ENCODE data around the gene MATN3. TPM values are rescaled to one million over a fixed set of nuclear protein-coding genes. Genes with fewer than 3 reads are reported as not detected.

Gene MATN3
- total RNA-seq, 1 donor from 2014 or later = 8.9 TPM

DNA sequence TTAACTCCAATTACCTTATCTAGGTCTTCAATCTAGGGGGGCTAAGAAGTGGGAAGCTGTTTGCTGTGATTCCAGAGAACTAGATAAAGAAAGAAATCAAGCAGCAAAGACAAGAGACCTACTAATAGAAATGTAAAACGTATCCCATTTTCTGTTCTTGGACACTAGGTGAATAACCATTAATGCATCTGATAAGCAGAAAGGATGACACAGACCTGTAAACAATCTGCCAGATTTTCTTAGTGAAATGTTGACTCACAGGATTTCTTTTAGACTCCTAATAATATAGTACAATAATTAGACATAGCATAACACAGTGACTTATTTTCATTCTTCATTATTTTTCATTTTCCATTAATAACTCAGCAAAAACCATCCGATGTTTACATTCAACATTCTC, 23.9 kb downstream of the MATN3 start:
- Mint-ChIP-seq H3K27ac (ENCODE audit: unreplicated experiment) (no peak overlapping the region), H3K4me3 (ENCODE audit: unreplicated experiment) (peak overlapping the region; percentile 96), H3K4me1 (ENCODE audit: unreplicated experiment) (peaks cover 11% of the 10 kb centered on the region), H3K27me3 (ENCODE audit: unreplicated experiment) (no peaks in the 10 kb centered on the region), H3K9me3 (ENCODE audit: unreplicated experiment) (no peaks in the 10 kb centered on the region), H3K36me3 (ENCODE audit: low read depth, unreplicated experiment) (no peaks in the 10 kb centered on the region)
- DNase-seq (ENCODE audit: low spot score) = no peak
- TF ChIP-seq, protein P1, sequence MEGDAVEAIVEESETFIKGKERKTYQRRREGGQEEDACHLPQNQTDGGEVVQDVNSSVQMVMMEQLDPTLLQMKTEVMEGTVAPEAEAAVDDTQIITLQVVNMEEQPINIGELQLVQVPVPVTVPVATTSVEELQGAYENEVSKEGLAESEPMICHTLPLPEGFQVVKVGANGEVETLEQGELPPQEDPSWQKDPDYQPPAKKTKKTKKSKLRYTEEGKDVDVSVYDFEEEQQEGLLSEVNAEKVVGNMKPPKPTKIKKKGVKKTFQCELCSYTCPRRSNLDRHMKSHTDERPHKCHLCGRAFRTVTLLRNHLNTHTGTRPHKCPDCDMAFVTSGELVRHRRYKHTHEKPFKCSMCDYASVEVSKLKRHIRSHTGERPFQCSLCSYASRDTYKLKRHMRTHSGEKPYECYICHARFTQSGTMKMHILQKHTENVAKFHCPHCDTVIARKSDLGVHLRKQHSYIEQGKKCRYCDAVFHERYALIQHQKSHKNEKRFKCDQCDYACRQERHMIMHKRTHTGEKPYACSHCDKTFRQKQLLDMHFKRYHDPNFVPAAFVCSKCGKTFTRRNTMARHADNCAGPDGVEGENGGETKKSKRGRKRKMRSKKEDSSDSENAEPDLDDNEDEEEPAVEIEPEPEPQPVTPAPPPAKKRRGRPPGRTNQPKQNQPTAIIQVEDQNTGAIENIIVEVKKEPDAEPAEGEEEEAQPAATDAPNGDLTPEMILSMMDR (IDR thresholded peaks at IDR 0.05; ENCODE audit: unreplicated experiment) = no peak

DNA sequence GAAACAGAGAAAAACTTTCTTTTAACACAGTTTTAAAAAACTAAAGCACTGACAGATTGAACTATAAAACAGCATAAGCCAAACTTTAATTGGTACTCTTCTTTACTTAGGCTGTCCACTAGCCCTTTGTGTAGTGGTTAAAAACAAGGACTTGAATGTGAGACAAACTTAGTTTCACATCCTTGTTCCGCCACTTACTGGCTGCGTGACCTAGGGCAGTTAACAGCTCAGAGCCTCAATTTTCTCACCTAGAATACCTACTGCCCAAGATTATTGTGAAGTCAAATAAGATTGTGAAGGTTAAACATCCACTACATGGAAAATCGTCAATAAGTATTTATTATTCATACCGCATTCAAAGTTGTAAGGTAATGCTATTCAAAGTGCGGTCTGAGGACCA, 24.5 kb downstream of the MATN3 start:
- TF ChIP-seq, protein P1 (IDR thresholded peaks at IDR 0.05; ENCODE audit: unreplicated experiment) = no peak
- no peak overlapping the region for H3K4me3 Mint-ChIP-seq (ENCODE audit: unreplicated experiment)
- no peaks in the 10 kb centered on the region for H3K27me3 Mint-ChIP-seq (ENCODE audit: unreplicated experiment)
- peaks cover 11% of the 10 kb centered on the region for H3K4me1 Mint-ChIP-seq (ENCODE audit: unreplicated experiment)
- DNase-seq (ENCODE audit: low spot score) = no peak
- H3K9me3 Mint-ChIP-seq (ENCODE audit: unreplicated experiment) = no peaks in the 10 kb centered on the region
- no peaks in the 10 kb centered on the region for H3K36me3 Mint-ChIP-seq (ENCODE audit: low read depth, unreplicated experiment)
- H3K27ac Mint-ChIP-seq (ENCODE audit: unreplicated experiment) = no peak overlapping the region

DNA sequence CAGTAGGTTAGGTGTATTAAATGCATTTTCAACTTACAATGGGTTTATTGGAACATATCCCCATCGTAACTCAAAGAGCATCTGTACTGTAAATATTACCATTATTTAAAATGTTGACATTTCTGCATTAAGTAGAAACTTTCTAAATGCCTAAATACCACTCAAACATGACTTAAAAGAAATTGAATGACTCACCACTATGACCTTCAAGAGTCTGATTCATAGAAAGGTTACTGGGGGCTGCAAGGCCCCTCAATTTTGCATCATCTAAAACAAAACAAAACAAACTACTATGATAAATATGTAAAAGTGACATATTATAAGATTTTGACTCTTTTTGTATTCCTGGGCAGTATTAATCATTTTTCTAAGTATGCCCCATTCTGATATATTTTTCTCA, 30.2 kb downstream of the MATN3 start:
- no peaks in the 10 kb centered on the region for H3K9me3 Mint-ChIP-seq (ENCODE audit: unreplicated experiment)
- H3K27me3 Mint-ChIP-seq (ENCODE audit: unreplicated experiment) = no peaks in the 10 kb centered on the region
- TF ChIP-seq, protein P1 (IDR thresholded peaks at IDR 0.05; ENCODE audit: unreplicated experiment) = no peak
- no peak overlapping the region for H3K27ac Mint-ChIP-seq (ENCODE audit: unreplicated experiment)
- DNase-seq (ENCODE audit: low spot score) = no peak
- H3K4me3 Mint-ChIP-seq (ENCODE audit: unreplicated experiment) = no peak overlapping the region
- H3K36me3 Mint-ChIP-seq (ENCODE audit: low read depth, unreplicated experiment) = no peaks in the 10 kb centered on the region
- H3K4me1 Mint-ChIP-seq (ENCODE audit: unreplicated experiment) = peaks cover 8% of the 10 kb centered on the region

DNA sequence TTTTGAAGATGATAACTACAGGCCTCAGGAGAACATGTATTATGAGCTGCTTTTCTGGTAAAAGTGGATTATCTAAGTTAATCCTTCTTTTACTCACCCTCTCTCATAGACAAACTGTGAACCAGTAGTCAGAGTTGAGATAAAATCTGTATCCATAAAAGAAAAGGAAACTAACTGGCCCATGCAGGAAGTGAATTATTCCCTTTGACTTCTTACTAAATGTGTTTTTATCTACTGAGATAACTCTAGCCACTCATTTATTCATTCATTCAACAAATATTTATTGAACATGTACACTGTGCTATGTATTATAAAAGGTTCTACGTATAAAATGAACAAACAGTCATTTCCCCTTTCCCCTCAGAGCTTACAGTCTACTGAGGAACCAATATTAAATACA, 32.5 kb downstream of the MATN3 start:
- no peaks in the 10 kb centered on the region for H3K36me3 Mint-ChIP-seq (ENCODE audit: low read depth, unreplicated experiment)
- no peaks in the 10 kb centered on the region for H3K27me3 Mint-ChIP-seq (ENCODE audit: unreplicated experiment)
- peaks cover 4% of the 10 kb centered on the region for H3K4me1 Mint-ChIP-seq (ENCODE audit: unreplicated experiment)

DNA sequence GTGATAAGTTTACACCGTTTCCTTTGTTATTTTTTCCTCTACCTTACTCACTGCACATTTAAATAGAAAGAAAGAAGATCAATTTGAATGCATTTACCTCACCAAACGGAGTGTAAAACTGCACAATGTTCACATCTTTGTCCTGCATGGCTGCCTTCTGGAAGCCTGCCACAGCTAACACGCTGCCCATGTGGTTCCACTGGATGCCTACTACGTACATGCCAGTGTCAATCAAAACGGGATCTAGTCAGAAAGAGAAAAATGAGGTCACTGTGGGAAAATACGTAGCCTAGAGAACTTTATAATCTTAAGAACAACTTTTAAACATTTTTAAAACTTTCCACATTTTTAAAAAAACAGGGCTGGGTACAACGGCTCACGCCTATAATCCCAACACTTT, 39.0 kb downstream of the MATN3 start:
- TF ChIP-seq, protein P1 (IDR thresholded peaks at IDR 0.05; ENCODE audit: unreplicated experiment) = no peak
- Mint-ChIP-seq H3K36me3 (ENCODE audit: low read depth, unreplicated experiment) (peaks cover 3% of the 10 kb centered on the region), H3K4me1 (ENCODE audit: unreplicated experiment) (no peaks in the 10 kb centered on the region), H3K27ac (ENCODE audit: unreplicated experiment) (no peak overlapping the region), H3K4me3 (ENCODE audit: unreplicated experiment) (no peak overlapping the region), H3K27me3 (ENCODE audit: unreplicated experiment) (peaks cover 2% of the 10 kb centered on the region), H3K9me3 (ENCODE audit: unreplicated experiment) (no peaks in the 10 kb centered on the region)
- DNase-seq (ENCODE audit: low spot score) = no peak

More for the DNA sequence above, 32.5 kb downstream of the MATN3 start:
- TF ChIP-seq, protein P1 (IDR thresholded peaks at IDR 0.05; ENCODE audit: unreplicated experiment) = no peak
- no peak overlapping the region for H3K27ac Mint-ChIP-seq (ENCODE audit: unreplicated experiment)
- H3K4me3 Mint-ChIP-seq (ENCODE audit: unreplicated experiment) = no peak overlapping the region
- DNase-seq (ENCODE audit: low spot score) = no peak
- no peaks in the 10 kb centered on the region for H3K9me3 Mint-ChIP-seq (ENCODE audit: unreplicated experiment)
